T1000 (cell line): ENCODE data around the gene ELAC2.
A peak's percentile ranks its signal among the peaks of the same experiment; 100 is the strongest.

Experiments used
- DNase-seq: peaks from one replicate; lab custom pipeline; 2025; ENCODE audit warnings: mixed read lengths; lab: John Stamatoyannopoulos, UW

Gene ELAC2

GRCh38 chr17:13016881-13017654 lies 759 bp downstream of the ELAC2 start:
- DNase-seq = no peak

GRCh38 chr17:13014801-13015200 lies 3.0 kb downstream of the ELAC2 start:
- no peak for DNase-seq

DNA sequence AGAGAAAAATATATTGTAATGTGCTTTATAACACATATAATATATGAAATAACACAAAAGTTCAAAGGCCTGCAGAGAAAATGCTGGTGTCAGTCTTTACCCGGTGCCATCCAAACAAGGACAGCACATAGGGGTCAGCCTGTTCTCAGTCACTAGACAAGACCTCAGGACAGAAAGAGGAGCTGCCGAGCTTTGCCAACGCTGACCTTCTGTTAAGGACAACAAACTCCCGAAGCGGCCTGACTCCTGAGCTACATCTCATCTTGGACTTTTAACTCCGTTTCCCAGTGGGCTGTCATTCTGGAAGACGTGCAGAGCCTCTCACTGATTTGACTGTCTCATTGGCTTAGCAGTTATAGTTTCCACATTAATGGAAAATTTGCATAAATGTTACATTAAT lies 6.9 kb downstream of the ELAC2 start:
- DNase-seq = no peak

- DNase-seq = no peak
Observed at GRCh38 chr17:13008461-13008860, 9.4 kb downstream of the ELAC2 start.

DNA sequence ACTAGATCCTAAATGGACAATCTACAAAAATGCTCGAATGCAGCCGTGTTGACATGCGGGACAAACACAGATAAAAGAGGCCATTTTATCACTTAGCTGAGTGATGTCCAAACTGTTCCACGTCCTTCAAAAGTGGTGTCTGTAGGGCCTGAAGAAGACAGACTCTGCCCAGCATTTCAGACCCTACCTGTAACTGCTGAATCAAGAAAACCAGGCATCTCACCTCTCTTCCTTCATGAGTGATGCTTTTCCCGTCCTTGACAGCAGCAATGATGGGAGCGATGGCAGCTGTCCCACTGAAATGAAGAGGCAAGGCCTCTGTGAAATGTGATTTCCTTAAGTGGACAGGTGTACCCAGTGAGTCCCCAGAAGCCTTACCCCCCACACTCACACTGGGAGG lies 12.3 kb downstream of the ELAC2 start:
- DNase-seq = no peak

DNA sequence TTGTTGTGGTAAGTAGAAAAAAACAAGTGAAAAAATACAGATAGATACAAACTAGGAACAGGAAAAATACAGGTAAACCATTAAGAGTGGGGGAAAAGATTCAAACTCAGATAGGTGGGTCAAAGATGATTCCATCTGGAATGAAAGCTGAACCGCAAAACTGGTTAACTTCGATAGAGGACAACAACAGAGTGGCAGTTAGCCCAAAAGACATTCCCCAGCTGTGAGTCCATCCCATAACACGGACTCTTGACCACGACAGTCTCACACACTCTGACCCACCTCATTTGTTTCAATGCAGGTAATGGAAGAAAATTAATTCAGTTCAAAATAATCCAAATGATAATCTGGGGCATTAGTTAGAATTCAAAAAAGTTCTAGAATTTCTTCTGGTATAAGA lies 13.5 kb downstream of the ELAC2 start:
- DNase-seq = no peak

DNA sequence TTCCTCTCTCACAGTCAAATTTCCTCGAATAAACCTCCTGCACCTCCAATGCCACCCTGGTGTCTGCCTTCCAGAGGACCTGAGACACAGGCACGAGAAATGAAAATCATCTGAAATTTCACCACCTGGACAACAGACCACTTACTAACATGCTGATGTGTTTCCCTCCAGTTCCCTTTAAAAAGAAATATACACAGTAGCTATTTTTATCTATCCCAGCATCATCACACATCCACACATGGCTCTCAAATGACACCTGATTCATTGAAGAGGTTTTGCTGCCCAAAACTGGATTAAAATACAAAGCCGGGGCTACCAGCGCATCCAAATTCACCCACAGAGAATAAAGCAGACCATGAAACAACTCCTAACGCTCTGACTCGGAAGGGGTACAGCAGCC lies 13.9 kb downstream of the ELAC2 start:
- DNase-seq = no peak

- DNase-seq = no peak
Observed at GRCh38 chr17:13003454-13003851, 14.4 kb downstream of the ELAC2 start.

GRCh38 chr17:13002761-13003453 lies 14.9 kb downstream of the ELAC2 start:
- peak; percentile 60 for DNase-seq

GRCh38 chr17:13001991-13002615 lies 15.7 kb downstream of the ELAC2 start:
- DNase-seq = no peak

- DNase-seq = no peak
Observed at GRCh38 chr17:13000561-13000960, 17.3 kb downstream of the ELAC2 start.

GRCh38 chr17:12998874-12999273 lies 19.0 kb downstream of the ELAC2 start:
- DNase-seq = no peak

DNA sequence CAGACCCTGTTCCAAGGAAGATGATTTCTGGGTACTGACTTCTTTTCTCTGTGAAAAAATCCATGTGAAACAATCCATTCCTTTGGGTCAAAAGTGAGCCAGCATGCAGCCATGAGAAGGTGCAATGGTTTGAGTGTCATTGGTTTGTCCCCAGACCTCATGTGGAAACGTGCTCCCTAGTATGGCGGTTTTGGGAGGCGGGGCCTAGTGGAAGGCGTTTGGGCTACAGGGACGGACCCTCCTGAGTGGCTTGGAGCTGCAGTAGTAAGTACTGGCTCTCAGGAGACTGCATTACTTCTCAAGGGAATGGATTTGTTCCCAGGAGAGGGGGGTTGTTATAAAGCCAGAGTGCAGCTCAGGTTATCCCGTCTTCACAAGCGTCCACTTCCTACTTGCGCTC lies 19.4 kb downstream of the ELAC2 start:
- no peak for DNase-seq

- DNase-seq = no peak
Observed at GRCh38 chr17:12996941-12997340, 20.9 kb downstream of the ELAC2 start.

DNA sequence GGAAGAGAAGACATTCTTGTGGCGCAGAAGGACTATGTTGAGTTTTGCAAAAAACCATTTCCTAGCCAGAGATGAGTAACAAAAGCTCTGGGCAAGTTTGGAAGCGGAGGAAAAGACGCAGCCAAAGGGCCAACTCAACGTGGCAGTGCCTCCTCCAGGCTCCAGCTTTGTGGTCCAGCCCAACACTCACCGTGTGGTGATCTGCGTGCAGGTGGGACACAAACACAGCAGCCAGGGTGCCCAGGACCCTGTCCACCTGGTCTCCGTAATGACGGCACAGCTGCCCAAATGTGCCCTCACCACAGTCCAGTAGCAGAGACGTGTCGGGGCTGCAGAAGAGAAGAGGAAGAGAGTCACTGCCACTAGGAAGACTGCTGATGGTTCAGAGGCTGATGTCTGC lies 21.5 kb downstream of the ELAC2 start:
- no peak for DNase-seq

GRCh38 chr17:12995896-12996295 lies 21.9 kb downstream of the ELAC2 start:
- no peak for DNase-seq

DNA sequence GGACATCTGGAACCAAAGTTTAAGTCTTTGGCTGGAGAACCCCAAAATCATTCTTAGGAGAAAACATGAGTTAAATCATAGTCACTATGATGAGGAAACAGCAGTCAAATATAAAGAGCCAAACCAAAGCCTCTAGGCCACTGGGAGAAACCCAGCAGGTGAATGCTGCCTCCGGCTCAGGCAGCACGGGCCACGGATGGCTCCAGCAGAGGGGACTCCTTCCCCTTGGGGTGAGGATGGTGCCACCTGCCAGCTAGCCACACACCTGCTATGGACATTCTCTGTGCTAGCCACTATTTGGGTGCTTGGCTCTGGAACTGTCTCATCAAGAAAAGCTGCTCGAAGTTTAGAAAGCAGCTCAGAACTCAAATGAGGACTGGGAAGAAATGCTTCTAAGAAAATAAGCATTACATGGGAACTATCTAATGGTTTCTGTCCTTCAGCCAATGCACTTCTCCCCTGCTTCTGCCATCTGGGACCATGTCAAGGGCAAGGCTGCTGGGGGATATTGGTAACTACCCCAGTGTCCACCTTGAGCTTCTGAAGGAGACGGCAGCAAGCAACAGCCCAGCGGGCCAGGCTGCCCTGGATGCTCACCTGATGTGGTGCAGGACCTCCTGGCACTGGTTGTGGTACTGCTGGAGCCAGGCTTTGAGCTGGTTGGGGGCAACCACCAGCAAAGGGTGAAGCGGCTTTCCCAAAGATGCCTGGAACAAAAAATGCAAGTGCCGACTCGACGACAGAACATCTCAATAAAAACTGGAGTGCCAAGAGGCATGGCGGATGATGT lies 22.5 kb downstream of the ELAC2 start:
- DNase-seq = no peak

- no peak for DNase-seq
Observed at GRCh38 chr17:12994341-12995074, 23.3 kb downstream of the ELAC2 start.

DNA sequence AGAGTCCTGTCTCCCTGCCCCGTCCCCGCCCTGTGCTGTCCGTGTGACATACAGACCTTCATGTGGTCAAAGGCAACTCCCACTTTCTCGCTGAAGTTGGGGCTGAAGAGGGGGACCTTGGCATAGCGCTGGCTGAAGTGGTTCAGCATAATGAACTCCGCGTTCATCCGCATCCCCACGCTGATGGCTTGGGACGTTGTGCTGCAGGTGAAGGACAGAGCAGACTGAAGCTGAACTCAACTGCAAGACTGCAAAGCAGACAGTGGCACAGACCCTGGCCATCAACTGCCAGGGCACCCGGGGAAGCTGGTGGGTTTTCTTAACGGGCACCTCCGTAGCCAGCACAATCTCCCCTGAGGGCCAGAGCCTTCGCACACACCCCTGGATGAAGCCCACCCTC lies 24.2 kb downstream of the ELAC2 start:
- no peak for DNase-seq

GRCh38 chr17:12992676-12993075 lies 25.2 kb downstream of the ELAC2 start:
- DNase-seq = no peak

- DNase-seq = no peak
Observed at GRCh38 chr17:12990926-12991325, 26.9 kb downstream of the ELAC2 start.
